IMR-90 (cell line): ENCODE results near the gene FNDC7. TPM values are rescaled to one million over a fixed set of nuclear protein-coding genes. Genes with fewer than 3 reads are reported as not detected.

Source experiments
- ATAC-seq: fragments of 200-7000 bp; cut with Tn5 transposase; 2 replicates; pipeline ENCODE4 v1.9.1; 2020; ENCODE audit warnings: low read depth, mild to moderate bottlenecking, moderate library complexity
- BruUV-seq: library from RNA; stranded (reverse); fragments of 400-500 nt; replicated peaks from 2 replicates; lab custom pipeline; 2021; lab: Mats Ljungman, UMichigan
- CTCF ChIA-PET: fragments of 300-600 bp; formaldehyde crosslinking; extraction: SDS; loops from one replicate; lab custom pipeline; 2021; ENCODE audit warnings: antibody characterized with exemption; lab: Yijun Ruan, JAX
- POLR2A ChIA-PET: fragments of 300-600 bp; sonication (Branson Sonifier 250); formaldehyde crosslinking; loops from one replicate; lab custom pipeline; 2022; ENCODE audit warnings: antibody characterized with exemption; ENCODE audit not compliant: unreplicated experiment; lab: Charles Lee
- DNase-seq: peaks from one replicate; pipeline ENCODE4 v3.0.0; 2013
- H2AFZ ChIP-seq: replicated peaks from 2 replicates; pipeline ENCODE3; 2013; ENCODE audit warnings: low read length, mild to moderate bottlenecking; ENCODE audit not compliant: poor library complexity
- H2AK5ac ChIP-seq: 2 replicates; pipeline ENCODE4 v1.6.1; 2013; ENCODE audit warnings: low read depth, low read length, inconsistent platforms
- H2AK9ac ChIP-seq: replicated peaks from 2 replicates; pipeline ENCODE3; 2013; ENCODE audit warnings: mild to moderate bottlenecking, low read depth, low read length, moderate library complexity; ENCODE audit not compliant: poor library complexity
- H2BK120ac ChIP-seq: 2 replicates; pipeline ENCODE4 v1.6.1; 2013; ENCODE audit warnings: low read depth, low read length, inconsistent platforms
- H2BK15ac ChIP-seq: 3 replicates; pipeline ENCODE4 v1.6.1; 2013; ENCODE audit warnings: low read depth, low read length, inconsistent platforms
- H2BK20ac ChIP-seq: 2 replicates; pipeline ENCODE4 v1.6.1; 2013; ENCODE audit warnings: low read depth, mild to moderate bottlenecking, inconsistent platforms, low read length, moderate library complexity
- H2BK5ac ChIP-seq: 2 replicates; pipeline ENCODE4 v1.6.1; 2013; ENCODE audit warnings: mild to moderate bottlenecking, low read depth, low read length, inconsistent platforms; ENCODE audit not compliant: poor library complexity, severe bottlenecking
- H3K14ac ChIP-seq: replicated peaks from 2 replicates; pipeline ENCODE4 v1.6.1; 2013; ENCODE audit warnings: low read depth, low read length, inconsistent platforms
- H3K18ac ChIP-seq: 2 replicates; pipeline ENCODE4 v1.6.1; 2013; ENCODE audit warnings: low read depth, low read length, control low read depth
- H3K23ac ChIP-seq: 2 replicates; pipeline ENCODE4 v1.6.1; 2013; ENCODE audit warnings: low read depth, low read length, inconsistent platforms
- H3K27ac ChIP-seq: 2 replicates; pipeline ENCODE4 v1.5.1; 2013; ENCODE audit warnings: mild to moderate bottlenecking, control low read depth, low read length; ENCODE audit not compliant: insufficient read depth
- H3K27me3 ChIP-seq: 2 replicates; pipeline ENCODE4 v1.6.1; 2013; ENCODE audit warnings: low read length; ENCODE audit not compliant: control insufficient read depth, insufficient read depth
- H3K36me3 ChIP-seq: 2 replicates; pipeline ENCODE4 v1.6.1; 2013; ENCODE audit warnings: low read length, mixed read lengths; ENCODE audit not compliant: control insufficient read depth, insufficient read depth
- H3K4ac ChIP-seq: 2 replicates; pipeline ENCODE4 v1.6.1; 2013; ENCODE audit warnings: low read depth, low read length, inconsistent platforms
- H3K4me1 ChIP-seq: 2 replicates; pipeline ENCODE4 v1.6.1; 2013; ENCODE audit warnings: low read length, mixed read lengths; ENCODE audit not compliant: control insufficient read depth, insufficient read depth
- H3K4me2 ChIP-seq: 2 replicates; pipeline ENCODE4 v1.6.1; 2013; ENCODE audit warnings: low read depth, mild to moderate bottlenecking, control low read depth, low read length, moderate library complexity
- H3K4me3 ChIP-seq: 2 replicates; pipeline ENCODE4 v1.5.1; 2013; ENCODE audit warnings: low read depth, mild to moderate bottlenecking, control low read depth, low read length, moderate library complexity; ENCODE audit not compliant: insufficient read depth
- H3K56ac ChIP-seq: 2 replicates; pipeline ENCODE4 v1.6.1; 2013; ENCODE audit warnings: low read length, inconsistent platforms; ENCODE audit not compliant: insufficient read depth; ENCODE audit errors: extremely low read depth
- H3K79me1 ChIP-seq, 2 experiments: 2 replicates each; pipeline ENCODE4 v1.6.1; 2013; ENCODE audit warnings: low read length in 2 of 2, inconsistent platforms in 1 of 2, low read depth in 1 of 2
- H3K9ac ChIP-seq: 2 replicates; pipeline ENCODE4 v1.6.1; 2013; ENCODE audit warnings: low read depth, low read length, control low read depth
- H3K9me1 ChIP-seq: 2 replicates; pipeline ENCODE4 v1.6.1; 2013; ENCODE audit warnings: low read length, inconsistent platforms; ENCODE audit not compliant: insufficient read depth
- H3K9me3 ChIP-seq: 2 replicates; pipeline ENCODE4 v1.6.1; 2013; ENCODE audit warnings: low read length; ENCODE audit not compliant: control insufficient read depth, insufficient read depth
- H4K20me1 ChIP-seq: 2 replicates; pipeline ENCODE4 v1.6.1; 2013; ENCODE audit warnings: low read length, inconsistent platforms; ENCODE audit not compliant: insufficient read depth
- H4K5ac ChIP-seq: 2 replicates; pipeline ENCODE4 v1.6.1; 2013; ENCODE audit warnings: mild to moderate bottlenecking, low read depth, low read length, control low read depth
- H4K8ac ChIP-seq, 2 experiments: 2 replicates each; pipeline ENCODE4 v1.6.1; 2013; ENCODE audit warnings: low read depth in 2 of 2, low read length in 2 of 2, control low read depth in 1 of 2, inconsistent platforms in 1 of 2
- H4K91ac ChIP-seq: 2 replicates; pipeline ENCODE4 v1.6.1; 2013; ENCODE audit warnings: low read depth, low read length, inconsistent platforms; ENCODE audit not compliant: insufficient read depth
- BHLHE40 ChIP-seq: fragments of 150-350 bp; IDR thresholded peaks from 2 replicates; pipeline ENCODE4 v1.6.1; 2016; ENCODE audit warnings: mild to moderate bottlenecking, low read depth, low read length
- CEBPB ChIP-seq: IDR thresholded peaks from 2 replicates; pipeline ENCODE4 v1.6.1; 2012; ENCODE audit warnings: low read depth, low read length, improper control_type of control experiment
- CHD1 ChIP-seq: IDR thresholded peaks from 2 replicates; pipeline ENCODE4 v1.6.1; 2012; ENCODE audit warnings: low read depth, low read length, improper control_type of control experiment
- FOS ChIP-seq: fragments of 150-350 bp; IDR thresholded peaks from 2 replicates; pipeline ENCODE4 v1.6.1; 2016; ENCODE audit warnings: low read depth, low read length
- MAFK ChIP-seq: IDR thresholded peaks from 2 replicates; pipeline ENCODE4 v1.6.1; 2012; ENCODE audit warnings: low read depth, low read length, improper control_type of control experiment
- MAZ ChIP-seq: IDR thresholded peaks from 2 replicates; pipeline ENCODE4 v1.6.1; 2012; ENCODE audit warnings: low read depth, mild to moderate bottlenecking, low read length, improper control_type of control experiment, moderate library complexity, borderline replicate concordance
- MXI1 ChIP-seq: IDR thresholded peaks from 2 replicates; pipeline ENCODE4 v1.6.1; 2012; ENCODE audit warnings: low read depth, mild to moderate bottlenecking, low read length, moderate library complexity, borderline replicate concordance
- NFE2L2 ChIP-seq: fragments of 150-350 bp; IDR thresholded peaks from 2 replicates; pipeline ENCODE4 v1.6.1; 2016; ENCODE audit warnings: low read depth, mild to moderate bottlenecking, low read length
- POLR2A ChIP-seq: IDR thresholded peaks from 2 replicates; pipeline ENCODE4 v1.6.1; 2012; ENCODE audit warnings: mild to moderate bottlenecking, low read depth, low read length
- RAD21 ChIP-seq: IDR thresholded peaks from 2 replicates; pipeline ENCODE4 v1.6.1; 2012; ENCODE audit warnings: low read length, improper control_type of control experiment
- RCOR1 ChIP-seq: IDR thresholded peaks from 2 replicates; pipeline ENCODE4 v1.6.1; 2012; ENCODE audit warnings: mild to moderate bottlenecking, low read length, improper control_type of control experiment; ENCODE audit not compliant: insufficient replicate concordance
- RFX5 ChIP-seq: IDR thresholded peaks from 2 replicates; pipeline ENCODE4 v1.8.0; 2012; ENCODE audit warnings: low read depth, mild to moderate bottlenecking, low read length, moderate library complexity
- SMC3 ChIP-seq: fragments of 150-350 bp; IDR thresholded peaks from 2 replicates; pipeline ENCODE4 v1.6.1; 2016; ENCODE audit warnings: low read depth, mild to moderate bottlenecking, antibody characterized with exemption, low read length, moderate library complexity
- WGBS, 2 experiments: methylation state at CpG; one replicate each; pipeline versions ENCODE4 v1.1.5 to v1.1.7; 2013; ENCODE audit warnings: missing lambda C conversion rate in 2 of 2; ENCODE audit not compliant: insufficient read length in 1 of 2; ENCODE audit errors: extremely low coverage in 2 of 2; 5-methylcytosine and 5-hydroxymethylcytosine counted together
- dilution Hi-C: fragments of 300-500 bp; cut with HindIII; formaldehyde crosslinking; loops from one replicate; pipeline ENCODE4 v1.14.3; 2018; ENCODE audit warnings: low sequenced_read_pairs; ENCODE audit not compliant: unreplicated experiment
- in situ Hi-C: fragments of 300-500 bp; cut with MboI; formaldehyde crosslinking; loops from 3 replicates; pipeline ENCODE4 v1.14.3; 2019; ENCODE audit warnings: low sequenced_read_pairs, inconsistent platforms, mixed read lengths
- intact Hi-C: fragments of 100-400 bp; cut with micrococcal nuclease; formaldehyde crosslinking; loops from 2 replicates; pipeline ENCODE4 v1.10.0; 2022
- polyA plus RNA-seq, 3 experiments: library from polyadenylated mRNA; depleted of rRNA; stranded (reverse); fragments of >200 nt; gene quantifications; 2 replicates each; pipeline ENCODE4 v1.2.3, GENCODE V29; 2012; ENCODE audit warnings: low replicate concordance in 1 of 3
- total RNA-seq: library from RNA; depleted of rRNA; stranded (reverse); fragments of >200 nt; gene quantifications from 2 replicates; pipeline ENCODE4 v1.2.3, GENCODE V29; 2012
- TF ChIP-seq, protein P1 (sequence below): fragments of 150-350 bp; IDR thresholded peaks from 2 replicates; pipeline ENCODE4 v1.6.1; 2016; ENCODE audit warnings: low read depth, mild to moderate bottlenecking, low read length, moderate library complexity, borderline replicate concordance
- TF ChIP-seq, protein P2 (sequence below): conservative IDR thresholded peaks from 2 replicates; pipeline ENCODE4 v1.5.1; 2012; ENCODE audit warnings: mild to moderate bottlenecking, low read depth, low read length, improper control_type of control experiment
- TF ChIP-seq, protein P3 (sequence below): fragments of 150-350 bp; IDR thresholded peaks from 2 replicates; pipeline ENCODE4 v1.6.1; 2017; ENCODE audit warnings: mild to moderate bottlenecking, antibody characterized with exemption, low read length, low read depth

The FNDC7 gene
- total and polyA plus RNA-seq, 2 of the 4 experiments (the other 2 are of a cell fraction) = not detected

DNA sequence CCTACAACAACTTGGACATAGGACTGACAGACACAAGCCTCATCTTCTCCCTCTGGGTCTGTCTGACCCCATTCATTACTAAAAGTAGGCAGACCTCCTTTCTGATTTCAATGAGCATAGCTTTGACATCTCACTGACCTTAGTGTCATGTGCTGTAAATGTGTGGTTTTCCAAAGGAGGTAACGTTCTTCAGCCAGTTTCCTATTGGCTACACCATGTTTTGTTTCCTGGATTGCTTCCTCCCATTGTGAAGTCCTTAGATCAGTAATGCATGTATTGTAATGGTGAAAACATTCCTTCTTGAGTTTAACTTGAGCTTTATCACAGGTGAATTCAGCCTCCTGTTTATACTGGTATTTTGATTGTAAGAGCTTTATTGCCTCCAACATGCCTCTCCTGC lies 54.4 kb downstream of the FNDC7 start:
- Histone ChIP-seq H4K8ac (no peak overlapping the region), H4K20me1 (no peaks in the 10 kb centered on the region), H2AFZ (no peak overlapping the region), H3K9me3 (no peaks in the 10 kb centered on the region), H3K4me1 (no peaks in the 10 kb centered on the region), H3K56ac (no peak overlapping the region), H3K23ac (no peak overlapping the region), H3K27ac (no peak overlapping the region), H3K18ac (no peak overlapping the region), H3K9ac (no peak overlapping the region), H3K4me2 (no peak overlapping the region), H2AK9ac (no peak overlapping the region), H3K4ac (no peak overlapping the region), H3K4me3 (no peak overlapping the region), H2AK5ac (no peak overlapping the region), H4K5ac (no peak overlapping the region), H2BK20ac (no peak overlapping the region), H3K14ac (no peak overlapping the region), H2BK5ac (no peak overlapping the region), H3K27me3 (no peaks in the 10 kb centered on the region), H3K36me3 (peaks cover 23% of the 10 kb centered on the region), H2BK120ac (no peak overlapping the region), H3K9me1 (peaks cover 3% of the 10 kb centered on the region; the same call in 1 of the 2 replicates), H2BK15ac (no peak overlapping the region), H3K79me1 (peaks cover 15 to 19% of the 10 kb centered on the region in 2 experiments), H4K91ac (no peak overlapping the region)
- dilution Hi-C loops (no loop called here), intact Hi-C loops (no loop called here), in situ Hi-C loops (no loop called here)
- WGBS, 2 experiments = no CpG with 5 or more reads among the region's 1 CpG
- ChIA-PET CTCF (no interaction called here), POLR2A (no interaction called here)
- BruUV-seq = no TSS peak
- ATAC-seq (no peak), DNase-seq (no peak)
- TF ChIP-seq BHLHE40 (no peak), MAFK (no peak), FOS (no peak), SMC3 (no peak), MXI1 (no peak), MAZ (no peak), RFX5 (no peak), POLR2A (no peak), NFE2L2 (no peak), RCOR1 (no peak), CHD1 (no peak), RAD21 (no peak), CEBPB (no peak)
- TF ChIP-seq, protein P1, sequence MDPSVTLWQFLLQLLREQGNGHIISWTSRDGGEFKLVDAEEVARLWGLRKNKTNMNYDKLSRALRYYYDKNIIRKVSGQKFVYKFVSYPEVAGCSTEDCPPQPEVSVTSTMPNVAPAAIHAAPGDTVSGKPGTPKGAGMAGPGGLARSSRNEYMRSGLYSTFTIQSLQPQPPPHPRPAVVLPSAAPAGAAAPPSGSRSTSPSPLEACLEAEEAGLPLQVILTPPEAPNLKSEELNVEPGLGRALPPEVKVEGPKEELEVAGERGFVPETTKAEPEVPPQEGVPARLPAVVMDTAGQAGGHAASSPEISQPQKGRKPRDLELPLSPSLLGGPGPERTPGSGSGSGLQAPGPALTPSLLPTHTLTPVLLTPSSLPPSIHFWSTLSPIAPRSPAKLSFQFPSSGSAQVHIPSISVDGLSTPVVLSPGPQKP = no peak
- TF ChIP-seq, protein P2, sequence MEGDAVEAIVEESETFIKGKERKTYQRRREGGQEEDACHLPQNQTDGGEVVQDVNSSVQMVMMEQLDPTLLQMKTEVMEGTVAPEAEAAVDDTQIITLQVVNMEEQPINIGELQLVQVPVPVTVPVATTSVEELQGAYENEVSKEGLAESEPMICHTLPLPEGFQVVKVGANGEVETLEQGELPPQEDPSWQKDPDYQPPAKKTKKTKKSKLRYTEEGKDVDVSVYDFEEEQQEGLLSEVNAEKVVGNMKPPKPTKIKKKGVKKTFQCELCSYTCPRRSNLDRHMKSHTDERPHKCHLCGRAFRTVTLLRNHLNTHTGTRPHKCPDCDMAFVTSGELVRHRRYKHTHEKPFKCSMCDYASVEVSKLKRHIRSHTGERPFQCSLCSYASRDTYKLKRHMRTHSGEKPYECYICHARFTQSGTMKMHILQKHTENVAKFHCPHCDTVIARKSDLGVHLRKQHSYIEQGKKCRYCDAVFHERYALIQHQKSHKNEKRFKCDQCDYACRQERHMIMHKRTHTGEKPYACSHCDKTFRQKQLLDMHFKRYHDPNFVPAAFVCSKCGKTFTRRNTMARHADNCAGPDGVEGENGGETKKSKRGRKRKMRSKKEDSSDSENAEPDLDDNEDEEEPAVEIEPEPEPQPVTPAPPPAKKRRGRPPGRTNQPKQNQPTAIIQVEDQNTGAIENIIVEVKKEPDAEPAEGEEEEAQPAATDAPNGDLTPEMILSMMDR = no peak
- TF ChIP-seq, protein P3, sequence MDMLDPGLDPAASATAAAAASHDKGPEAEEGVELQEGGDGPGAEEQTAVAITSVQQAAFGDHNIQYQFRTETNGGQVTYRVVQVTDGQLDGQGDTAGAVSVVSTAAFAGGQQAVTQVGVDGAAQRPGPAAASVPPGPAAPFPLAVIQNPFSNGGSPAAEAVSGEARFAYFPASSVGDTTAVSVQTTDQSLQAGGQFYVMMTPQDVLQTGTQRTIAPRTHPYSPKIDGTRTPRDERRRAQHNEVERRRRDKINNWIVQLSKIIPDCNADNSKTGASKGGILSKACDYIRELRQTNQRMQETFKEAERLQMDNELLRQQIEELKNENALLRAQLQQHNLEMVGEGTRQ = no peak
